GM23248 (cell line): Measurements from ENCODE around the gene DDI2. TPM values are rescaled to one million over a fixed set of nuclear protein-coding genes. Genes with fewer than 3 reads are reported as not detected.

Source experiments
- DNase-seq: peaks from one replicate; pipeline ENCODE4 v3.0.0-alpha.2; 2015
- H2AFZ ChIP-seq: fragments of 200-600 bp; sonication (generic); 2 replicates; pipeline ENCODE4 v1.6.1; 2016; ENCODE audit warnings: antibody characterized with exemption
- H3F3A ChIP-seq: fragments of 200-600 bp; sonication (generic); 2 replicates; pipeline ENCODE4 v1.6.1; 2016; ENCODE audit warnings: mild to moderate bottlenecking, antibody characterized with exemption, mixed run types; ENCODE audit not compliant: insufficient read depth
- H3K27ac ChIP-seq: fragments of 200-600 bp; sonication (generic); 2 replicates; pipeline ENCODE4 v1.5.1; 2016; ENCODE audit warnings: mild to moderate bottlenecking
- H3K27me3 ChIP-seq: fragments of 200-600 bp; sonication (generic); replicated peaks from 2 replicates; pipeline ENCODE4 v1.6.1; 2016; ENCODE audit warnings: mild to moderate bottlenecking; ENCODE audit not compliant: insufficient read depth
- H3K36me3 ChIP-seq: fragments of 200-600 bp; sonication (generic); 2 replicates; pipeline ENCODE4 v1.6.1; 2016; ENCODE audit warnings: low read depth, mild to moderate bottlenecking
- H3K4me1 ChIP-seq: fragments of 200-600 bp; sonication (generic); 2 replicates; pipeline ENCODE4 v1.6.1; 2016; ENCODE audit warnings: mild to moderate bottlenecking; ENCODE audit not compliant: insufficient read depth
- H3K4me2 ChIP-seq: fragments of 200-600 bp; sonication (generic); one replicate; pipeline ENCODE4 v1.6.1; 2016; ENCODE audit warnings: mild to moderate bottlenecking; ENCODE audit not compliant: unreplicated experiment
- H3K4me3 ChIP-seq: fragments of 200-600 bp; sonication (generic); 2 replicates; pipeline ENCODE4 v1.5.1; 2016; ENCODE audit warnings: mild to moderate bottlenecking
- H3K79me2 ChIP-seq: fragments of 200-600 bp; sonication (generic); 2 replicates; pipeline ENCODE4 v1.6.1; 2016; ENCODE audit warnings: mild to moderate bottlenecking; ENCODE audit not compliant: insufficient read depth
- H3K9ac ChIP-seq: fragments of 200-600 bp; sonication (generic); 2 replicates; pipeline ENCODE4 v1.6.1; 2016; ENCODE audit warnings: mild to moderate bottlenecking
- H3K9me2 ChIP-seq: fragments of 200-600 bp; sonication (generic); 2 replicates; pipeline ENCODE4 v1.6.1; 2016; ENCODE audit warnings: mixed run types, mild to moderate bottlenecking, moderate library complexity; ENCODE audit not compliant: insufficient read depth
- H3K9me3 ChIP-seq: fragments of 200-600 bp; sonication (generic); one replicate; pipeline ENCODE4 v1.6.1; 2017; ENCODE audit warnings: low read depth
- H4K20me1 ChIP-seq: fragments of 200-600 bp; sonication (generic); 2 replicates; pipeline ENCODE4 v1.6.0; 2016; ENCODE audit not compliant: insufficient read depth
- EZH2 ChIP-seq: fragments of 200-600 bp; sonication (generic); IDR thresholded peaks from 2 replicates; pipeline ENCODE4 v1.6.1; 2018; ENCODE audit warnings: antibody characterized with exemption, mild to moderate bottlenecking; ENCODE audit not compliant: insufficient read depth, poor library complexity, severe bottlenecking
- EZH2phosphoT487 ChIP-seq: fragments of 200-600 bp; sonication (generic); IDR thresholded peaks from 2 replicates; pipeline ENCODE4 v1.6.1; 2018; ENCODE audit warnings: antibody characterized with exemption, moderate library complexity, mild to moderate bottlenecking, low read depth; ENCODE audit not compliant: insufficient read depth
- WGBS, 2 experiments: methylation state at CpG; one replicate each; pipeline ENCODE4 v1.1.6; 2015 to 2017; ENCODE audit warnings: low lambda C conversion rate in 2 of 2, low coverage in 1 of 2; ENCODE audit errors: missing lambda C conversion rate in 2 of 2; 5-methylcytosine and 5-hydroxymethylcytosine counted together
- in situ Hi-C: fragments of 300-500 bp; cut with MboI; formaldehyde crosslinking; loops from 2 replicates; pipeline ENCODE4 v1.15.0; 2020
- polyA plus RNA-seq: library from polyadenylated mRNA; unstranded; fragments of >200 nt; fragmentation: Nextera tagmentation; extraction: Ambion mirVana; gene quantifications from 2 replicates; pipeline ENCODE4 v1.2.1, GENCODE V29; 2016
- total RNA-seq: library from RNA; depleted of rRNA; stranded (reverse); fragments of >200 nt; shearing (Covaris generic); gene quantifications from 2 replicates; pipeline ENCODE4 v1.2.3, GENCODE V29; 2014; rRNA removed

Gene DDI2
- 7.9 and 19.6 TPM in 2 replicates for total RNA-seq
- polyA plus RNA-seq: 4.3 and 5.0 TPM in 2 replicates

DNA sequence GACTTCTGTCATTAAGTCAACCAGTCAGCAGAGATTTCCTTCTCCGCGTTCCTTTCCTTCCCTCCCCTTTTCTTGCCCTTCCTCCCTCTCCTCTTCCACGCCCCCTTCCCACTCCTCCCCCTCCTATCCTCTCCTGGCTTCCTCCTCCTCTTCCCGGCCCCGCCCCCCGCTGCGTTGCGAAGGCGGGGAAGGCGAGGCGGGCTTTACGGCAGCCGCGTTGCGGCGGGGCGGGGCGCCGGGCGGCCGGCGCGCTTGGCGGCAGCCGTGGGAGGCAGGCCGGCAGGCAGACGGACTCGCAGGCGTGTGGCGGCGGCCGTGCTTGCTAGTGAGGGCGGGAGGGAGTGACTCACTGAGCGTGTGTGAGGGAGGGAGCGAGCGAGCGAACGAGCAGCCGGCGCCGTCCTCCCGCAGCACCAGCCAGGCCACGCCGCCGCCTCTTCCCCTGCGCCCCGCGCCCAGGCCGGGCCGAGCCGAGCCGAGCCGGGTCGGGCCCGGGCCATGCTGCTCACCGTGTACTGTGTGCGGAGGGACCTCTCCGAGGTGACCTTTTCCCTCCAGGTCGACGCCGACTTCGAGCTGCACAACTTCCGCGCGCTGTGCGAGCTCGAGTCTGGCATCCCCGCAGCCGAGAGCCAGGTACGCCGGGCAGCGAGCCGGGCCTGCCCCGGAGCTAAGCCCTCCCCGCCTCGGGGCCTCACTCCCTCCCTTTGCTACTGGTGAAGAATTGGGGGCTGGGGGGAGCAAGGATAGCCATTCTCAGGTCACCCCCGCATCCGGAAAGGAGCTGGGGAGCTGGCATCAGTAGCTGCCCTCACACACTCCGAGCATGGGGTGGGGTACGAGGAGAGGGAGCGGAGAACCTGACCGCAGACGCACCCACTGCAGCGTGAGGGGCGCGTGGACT, at the start of gene DDI2:
TSS of gene DDI2 (plus strand) at position 286 of the 904 bp plus-strand sequence. CDS start at position 499, 213 bp downstream.
- in situ Hi-C loops: no loop called here
- H3K36me3 ChIP-seq: no peaks in the 10 kb centered on the region

DNA sequence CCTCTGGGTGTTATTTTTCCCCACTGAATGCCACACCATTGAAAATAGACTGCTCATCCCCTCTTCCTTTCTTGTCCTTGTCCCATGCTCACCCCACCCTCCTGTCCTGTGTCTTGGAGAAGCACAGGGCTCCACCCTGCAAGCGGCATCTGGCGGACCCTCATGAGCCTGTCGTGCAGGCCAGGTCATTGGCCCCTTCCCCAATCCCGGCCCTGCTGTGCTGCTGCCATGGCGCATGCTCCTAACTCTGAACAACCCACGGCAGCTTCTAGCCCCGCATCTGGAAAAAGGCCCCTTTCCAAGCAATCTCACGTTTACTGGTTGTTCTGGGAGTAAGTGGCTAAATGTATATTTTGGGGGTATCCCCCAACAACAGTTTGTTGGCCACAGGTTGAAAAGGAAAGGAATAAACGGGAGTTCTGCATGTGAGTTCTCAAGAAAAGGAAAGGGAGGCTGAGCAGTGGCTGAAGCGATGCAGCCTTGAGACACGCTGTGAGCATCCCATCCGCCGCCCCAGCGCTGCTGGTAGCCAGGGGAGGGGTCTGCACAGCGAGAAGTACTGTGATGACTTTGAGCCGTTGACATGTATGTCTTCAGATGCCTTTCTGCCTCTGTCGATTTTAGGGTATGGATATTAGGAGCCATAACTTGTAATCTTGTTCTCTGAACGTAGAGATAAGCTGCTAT, 48.7 kb upstream of the DDI2 start:
- WGBS, 2 experiments: 92 to 94% methylated on average over 18 of the region's 18 CpGs
- peaks cover 33% of the 10 kb centered on the region for H3K36me3 ChIP-seq
- TF ChIP-seq EZH2phosphoT487: no peak
- no peak for TF ChIP-seq EZH2
- H3F3A ChIP-seq: peaks cover 9% of the 10 kb centered on the region; the same call in 1 of the 2 replicates
- in situ Hi-C loops: no loop called here
- H3K4me2 ChIP-seq: no peak overlapping the region
- no peak overlapping the region for H3K4me3 ChIP-seq
- no peak overlapping the region for H3K27ac ChIP-seq
- no peaks in the 10 kb centered on the region for H4K20me1 ChIP-seq
- H3K79me2 ChIP-seq: no peaks in the 10 kb centered on the region
- no peaks in the 10 kb centered on the region for H3K9me3 ChIP-seq
- no peaks in the 10 kb centered on the region for H3K9me2 ChIP-seq
- H3K9ac ChIP-seq: no peak overlapping the region
- no peak overlapping the region for H2AFZ ChIP-seq
- no peaks in the 10 kb centered on the region for H3K27me3 ChIP-seq
- peaks cover 14% of the 10 kb centered on the region for H3K4me1 ChIP-seq
- no peak for DNase-seq

More for the DNA sequence above, at the start of gene DDI2:
- WGBS, 2 experiments: 0 to 2% methylated on average over 50 to 52 of the region's 86 CpGs
- TF ChIP-seq EZH2 (no peak), EZH2phosphoT487 (no peak)
- peaks cover 60% of the 10 kb centered on the region for H3F3A ChIP-seq
- DNase-seq: peak; percentile 100
- peaks cover 43% of the 10 kb centered on the region for H3K4me1 ChIP-seq
- H3K9me2 ChIP-seq: no peaks in the 10 kb centered on the region
- H3K9me3 ChIP-seq: no peaks in the 10 kb centered on the region
- H3K9ac ChIP-seq: peak within 1 kb of the TSS; percentile 97
- peak within 1 kb of the TSS; percentile 98 for H3K4me2 ChIP-seq
- H3K27ac ChIP-seq: peak within 1 kb of the TSS; percentile 93
- no peaks in the 10 kb centered on the region for H4K20me1 ChIP-seq
- H2AFZ ChIP-seq: peak within 1 kb of the TSS; percentile 98
- peak within 1 kb of the TSS; percentile 98 for H3K4me3 ChIP-seq
- H3K79me2 ChIP-seq: peaks cover 49% of the 10 kb centered on the region
- no peaks in the 10 kb centered on the region for H3K27me3 ChIP-seq

DNA sequence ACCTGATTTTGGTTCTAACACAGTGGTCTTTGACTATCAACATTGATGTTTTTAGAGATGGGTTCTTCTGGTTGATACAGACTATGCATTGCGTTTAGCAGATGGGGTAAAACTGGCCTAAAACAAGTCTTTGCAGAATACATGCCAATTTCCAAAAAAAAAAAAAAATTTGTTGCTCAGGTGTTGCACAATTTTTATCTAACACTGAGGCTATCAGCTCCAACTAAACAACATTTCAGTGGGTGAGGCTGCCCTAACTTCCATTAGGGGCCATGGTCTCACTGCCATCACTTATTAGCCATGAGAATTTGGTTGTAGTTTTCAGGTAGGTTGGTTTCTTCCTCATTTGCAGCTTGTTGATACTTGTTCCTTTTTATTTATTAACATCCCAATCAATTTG, 46.4 kb upstream of the DDI2 start:
- Histone ChIP-seq H3K4me1 (peaks cover 18% of the 10 kb centered on the region), H3K27me3 (no peaks in the 10 kb centered on the region), H3K4me3 (no peak overlapping the region), H2AFZ (no peak overlapping the region), H3K9me2 (no peaks in the 10 kb centered on the region), H3K79me2 (no peaks in the 10 kb centered on the region), H3K4me2 (no peak overlapping the region), H3K9ac (no peak overlapping the region), H4K20me1 (no peaks in the 10 kb centered on the region), H3K27ac (no peak overlapping the region), H3K36me3 (peaks cover 23% of the 10 kb centered on the region; the same call in 1 of the 2 replicates), H3K9me3 (no peaks in the 10 kb centered on the region), H3F3A (peaks cover 14% of the 10 kb centered on the region; the same call in 1 of the 2 replicates)
- 100% methylated on average over 1 of the region's 1 CpG for WGBS, 2 experiments
- TF ChIP-seq EZH2phosphoT487: no peak
- no peak for TF ChIP-seq EZH2
- in situ Hi-C loops: no loop called here
- no peak for DNase-seq

DNA sequence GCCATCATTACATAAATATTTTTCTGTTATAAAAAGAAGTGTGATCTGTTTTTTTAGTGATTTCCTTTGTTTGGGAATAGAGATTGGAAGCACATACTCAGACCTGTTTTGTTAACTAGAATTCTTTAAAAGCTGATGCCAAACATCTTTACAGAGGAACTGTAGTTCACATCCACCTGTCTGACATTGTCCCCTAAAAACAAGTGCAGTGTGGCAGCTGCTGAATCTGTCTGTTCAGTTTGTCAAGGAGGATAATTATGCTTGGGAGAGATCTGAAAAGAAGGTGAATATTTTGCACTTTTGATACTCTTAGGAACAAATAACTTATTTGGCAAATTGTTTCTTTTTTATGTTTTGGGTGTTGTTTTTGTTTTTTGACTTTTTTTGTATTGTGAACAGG, 46.0 kb upstream of the DDI2 start:
- no peak overlapping the region for H3K4me2 ChIP-seq
- no peak for DNase-seq

More for the DNA sequence above, 46.0 kb upstream of the DDI2 start:
- no peak overlapping the region for H3K9ac ChIP-seq
- no peak overlapping the region for H3K27ac ChIP-seq
- TF ChIP-seq EZH2: no peak
- TF ChIP-seq EZH2phosphoT487: no peak
- H4K20me1 ChIP-seq: no peaks in the 10 kb centered on the region
- no peaks in the 10 kb centered on the region for H3K9me2 ChIP-seq
- peaks cover 20% of the 10 kb centered on the region; the same call in 1 of the 2 replicates for H3K36me3 ChIP-seq
- no peaks in the 10 kb centered on the region for H3K79me2 ChIP-seq
- no peak overlapping the region for H3K4me3 ChIP-seq
- no peaks in the 10 kb centered on the region for H3K9me3 ChIP-seq
- peaks cover 18% of the 10 kb centered on the region for H3K4me1 ChIP-seq
- no peaks in the 10 kb centered on the region for H3K27me3 ChIP-seq
- H2AFZ ChIP-seq: no peak overlapping the region
- peaks cover 14% of the 10 kb centered on the region; the same call in 1 of the 2 replicates for H3F3A ChIP-seq
- in situ Hi-C loops: no loop called here
